Measurements from ENCODE around the gene CLCN2.

DNA sequence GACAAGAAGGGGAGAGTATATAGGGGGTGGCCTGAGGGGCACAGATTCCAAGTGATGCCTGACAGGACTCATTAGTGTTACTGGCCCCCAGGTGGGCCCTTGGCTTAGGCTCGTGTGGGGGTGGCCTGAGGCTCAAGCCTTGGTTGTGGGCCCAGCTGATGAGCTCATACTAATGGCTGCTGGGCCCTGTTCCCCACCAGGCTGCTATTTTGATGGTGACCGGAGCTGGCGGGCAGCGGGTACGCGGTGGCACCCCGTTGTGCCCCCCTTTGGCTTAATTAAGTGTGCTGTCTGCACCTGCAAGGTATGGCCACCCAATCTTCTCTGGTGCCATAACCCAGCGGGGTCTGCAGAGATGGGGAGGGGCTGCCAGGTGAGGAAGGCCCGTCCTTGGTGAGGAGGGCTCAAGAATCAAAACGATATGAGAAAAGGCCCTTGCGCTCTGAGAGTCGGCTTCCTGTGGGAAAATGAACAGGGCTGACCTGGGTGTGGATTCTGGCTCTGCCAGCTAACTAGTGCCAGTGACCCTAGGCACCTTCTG is 25.8 kb upstream of the CLCN2 start:
- TF ChIP-seq, protein P1, sequence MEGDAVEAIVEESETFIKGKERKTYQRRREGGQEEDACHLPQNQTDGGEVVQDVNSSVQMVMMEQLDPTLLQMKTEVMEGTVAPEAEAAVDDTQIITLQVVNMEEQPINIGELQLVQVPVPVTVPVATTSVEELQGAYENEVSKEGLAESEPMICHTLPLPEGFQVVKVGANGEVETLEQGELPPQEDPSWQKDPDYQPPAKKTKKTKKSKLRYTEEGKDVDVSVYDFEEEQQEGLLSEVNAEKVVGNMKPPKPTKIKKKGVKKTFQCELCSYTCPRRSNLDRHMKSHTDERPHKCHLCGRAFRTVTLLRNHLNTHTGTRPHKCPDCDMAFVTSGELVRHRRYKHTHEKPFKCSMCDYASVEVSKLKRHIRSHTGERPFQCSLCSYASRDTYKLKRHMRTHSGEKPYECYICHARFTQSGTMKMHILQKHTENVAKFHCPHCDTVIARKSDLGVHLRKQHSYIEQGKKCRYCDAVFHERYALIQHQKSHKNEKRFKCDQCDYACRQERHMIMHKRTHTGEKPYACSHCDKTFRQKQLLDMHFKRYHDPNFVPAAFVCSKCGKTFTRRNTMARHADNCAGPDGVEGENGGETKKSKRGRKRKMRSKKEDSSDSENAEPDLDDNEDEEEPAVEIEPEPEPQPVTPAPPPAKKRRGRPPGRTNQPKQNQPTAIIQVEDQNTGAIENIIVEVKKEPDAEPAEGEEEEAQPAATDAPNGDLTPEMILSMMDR (conservative IDR thresholded peaks at IDR 0.05; ENCODE audit: low read depth, low read length) = no peak
- no peak for TF ChIP-seq RCOR1 (IDR thresholded peaks at IDR 0.05; ENCODE audit: insufficient replicate concordance, low read length)
- no peak for TF ChIP-seq MAZ (IDR thresholded peaks at IDR 0.05; ENCODE audit: borderline replicate concordance, low read depth, low read length)
- TF ChIP-seq RFX5 (IDR thresholded peaks at IDR 0.05; ENCODE audit: low read depth, low read length) = no peak
- no peak for TF ChIP-seq CEBPB (IDR thresholded peaks at IDR 0.05; ENCODE audit: low read depth, low read length)
- TF ChIP-seq POLR2A (IDR thresholded peaks at IDR 0.05; ENCODE audit: low read depth, low read length) = no peak
- TF ChIP-seq MAFK (IDR thresholded peaks at IDR 0.05; ENCODE audit: low read depth, low read length) = no peak
- no peak for TF ChIP-seq FOS (IDR thresholded peaks at IDR 0.05; ENCODE audit: low read depth, low read length)
- no peak for TF ChIP-seq RAD21 (IDR thresholded peaks at IDR 0.05; ENCODE audit: low read length)
- no peak for TF ChIP-seq BHLHE40 (IDR thresholded peaks at IDR 0.05; ENCODE audit: low read depth, low read length)
- no peak for TF ChIP-seq CHD1 (IDR thresholded peaks at IDR 0.05; ENCODE audit: low read depth, low read length)
- TF ChIP-seq MXI1 (IDR thresholded peaks at IDR 0.05; ENCODE audit: borderline replicate concordance, low read depth, low read length) = no peak
- TF ChIP-seq, protein P2, sequence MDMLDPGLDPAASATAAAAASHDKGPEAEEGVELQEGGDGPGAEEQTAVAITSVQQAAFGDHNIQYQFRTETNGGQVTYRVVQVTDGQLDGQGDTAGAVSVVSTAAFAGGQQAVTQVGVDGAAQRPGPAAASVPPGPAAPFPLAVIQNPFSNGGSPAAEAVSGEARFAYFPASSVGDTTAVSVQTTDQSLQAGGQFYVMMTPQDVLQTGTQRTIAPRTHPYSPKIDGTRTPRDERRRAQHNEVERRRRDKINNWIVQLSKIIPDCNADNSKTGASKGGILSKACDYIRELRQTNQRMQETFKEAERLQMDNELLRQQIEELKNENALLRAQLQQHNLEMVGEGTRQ (IDR thresholded peaks at IDR 0.05; ENCODE audit: low read depth, low read length) = no peak
- TF ChIP-seq SMC3 (IDR thresholded peaks at IDR 0.05; ENCODE audit: low read depth, low read length) = no peak

Data from IMR-90 (cell line).